OCI-LY1 (cell line): ENCODE data around the gene OGDHL.

ENCODE experiments used
- H2AFZ ChIP-seq: fragments of 200-600 bp; sonication (generic), shearing (Covaris generic); 2 replicates; pipeline ENCODE4 v1.6.0; 2014; ENCODE audit warnings: antibody characterized with exemption, mild to moderate bottlenecking, low read length
- H3F3A ChIP-seq: fragments of 200-600 bp; sonication (generic), shearing (Covaris generic); 2 replicates; pipeline ENCODE4 v1.6.0; 2014; ENCODE audit warnings: mild to moderate bottlenecking, antibody characterized with exemption, low read length, moderate library complexity; ENCODE audit not compliant: insufficient read depth
- H3K27ac ChIP-seq: fragments of 200-600 bp; sonication (generic); 2 replicates; pipeline ENCODE4 v1.5.1; 2014; ENCODE audit warnings: low read length, mixed run types, mild to moderate bottlenecking, low read depth; ENCODE audit not compliant: poor library complexity, severe bottlenecking
- H3K27me3 ChIP-seq: fragments of 200-600 bp; sonication (generic); 2 replicates; pipeline ENCODE4 v1.6.0; 2014; ENCODE audit warnings: antibody characterized with exemption, mild to moderate bottlenecking, low read length, moderate library complexity; ENCODE audit not compliant: insufficient read depth
- H3K36me3 ChIP-seq: fragments of 200-600 bp; sonication (generic); 2 replicates; pipeline ENCODE4 v1.6.1; 2014; ENCODE audit warnings: mild to moderate bottlenecking, antibody characterized with exemption, low read length, moderate library complexity, mixed read lengths; ENCODE audit not compliant: insufficient read depth
- H3K4me1 ChIP-seq: fragments of 200-600 bp; sonication (generic); 2 replicates; pipeline ENCODE4 v1.5.1; 2014; ENCODE audit warnings: mild to moderate bottlenecking, low read length, moderate library complexity; ENCODE audit not compliant: insufficient read depth, severe bottlenecking
- H3K4me2 ChIP-seq: fragments of 200-600 bp; sonication (generic), shearing (Covaris generic); 2 replicates; pipeline ENCODE4 v1.6.1; 2014; ENCODE audit warnings: low read length
- H3K4me3 ChIP-seq: fragments of 200-600 bp; sonication (generic); 2 replicates; pipeline ENCODE4 v1.5.1; 2014; ENCODE audit warnings: low read length, low read depth, mild to moderate bottlenecking, mixed read lengths; ENCODE audit not compliant: poor library complexity, severe bottlenecking
- H3K79me2 ChIP-seq: fragments of 200-600 bp; shearing (Covaris generic); 2 replicates; pipeline ENCODE4 v1.6.1; 2016; ENCODE audit warnings: mixed run types, low read length, mixed read lengths; ENCODE audit not compliant: insufficient read depth
- H3K9ac ChIP-seq: fragments of 200-600 bp; sonication (generic), shearing (Covaris generic); 2 replicates; pipeline ENCODE4 v1.6.1; 2014; ENCODE audit warnings: mild to moderate bottlenecking, low read length, mixed read lengths
- H3K9me2 ChIP-seq: fragments of 200-600 bp; sonication (generic), shearing (Covaris generic); 2 replicates; pipeline ENCODE4 v1.6.1; 2014; ENCODE audit warnings: low read depth, mild to moderate bottlenecking, low read length, mixed read lengths
- H3K9me3 ChIP-seq: fragments of 200-600 bp; shearing (Covaris generic); 2 replicates; pipeline ENCODE4 v1.6.1; 2014; ENCODE audit warnings: low read length, mixed read lengths
- H4K20me1 ChIP-seq: fragments of 200-600 bp; sonication (generic), shearing (Covaris generic); 2 replicates; pipeline ENCODE4 v1.6.0; 2016; ENCODE audit warnings: mild to moderate bottlenecking, low read length; ENCODE audit not compliant: insufficient read depth
- EZH2 ChIP-seq: fragments of 200-600 bp; sonication (generic), shearing (Covaris generic); IDR thresholded peaks from 2 replicates; pipeline ENCODE4 v1.8.0; 2017; ENCODE audit warnings: borderline replicate concordance, mixed run types, mild to moderate bottlenecking, antibody characterized with exemption, low read length, moderate library complexity, mixed read lengths
- TF ChIP-seq, protein P1 (sequence below): fragments of 200-600 bp; sonication (generic), shearing (Covaris generic); IDR thresholded peaks from 2 replicates; pipeline ENCODE4 v1.5.1; 2017; ENCODE audit warnings: mild to moderate bottlenecking, antibody characterized with exemption, low read length, moderate library complexity, mixed read lengths

OGDHL gene

DNA sequence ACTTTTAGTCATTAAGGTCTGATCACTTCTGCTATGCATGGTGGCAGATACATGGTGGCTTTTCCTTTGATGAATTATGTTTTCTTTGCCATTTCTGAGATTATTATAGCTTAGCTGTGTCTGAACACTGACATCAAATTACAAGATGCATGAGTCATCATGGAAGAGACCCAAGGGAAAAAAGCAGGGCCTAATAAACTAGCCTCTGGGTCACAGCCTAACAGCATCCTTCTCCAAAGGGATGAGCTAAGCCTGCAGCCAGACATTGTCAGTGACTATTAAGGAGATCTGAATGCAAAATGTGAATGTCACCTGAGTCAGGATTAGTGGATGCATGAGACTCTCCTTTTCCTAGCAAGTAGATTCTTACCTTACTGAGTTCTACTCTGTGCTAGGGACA, 19.1 kb upstream of the OGDHL start:
- Histone ChIP-seq H3K27ac (no peak overlapping the region), H3K27me3 (no peaks in the 10 kb centered on the region; the same call in 1 of the 2 replicates), H3K36me3 (no peaks in the 10 kb centered on the region), H2AFZ (no peak overlapping the region), H3K79me2 (no peaks in the 10 kb centered on the region), H3K4me3 (no peak overlapping the region), H4K20me1 (no peaks in the 10 kb centered on the region), H3F3A (no peaks in the 10 kb centered on the region), H3K9ac (no peak overlapping the region), H3K4me1 (no peaks in the 10 kb centered on the region), H3K9me3 (no peaks in the 10 kb centered on the region), H3K4me2 (no peak overlapping the region), H3K9me2 (no peaks in the 10 kb centered on the region)
- TF ChIP-seq, protein P1, sequence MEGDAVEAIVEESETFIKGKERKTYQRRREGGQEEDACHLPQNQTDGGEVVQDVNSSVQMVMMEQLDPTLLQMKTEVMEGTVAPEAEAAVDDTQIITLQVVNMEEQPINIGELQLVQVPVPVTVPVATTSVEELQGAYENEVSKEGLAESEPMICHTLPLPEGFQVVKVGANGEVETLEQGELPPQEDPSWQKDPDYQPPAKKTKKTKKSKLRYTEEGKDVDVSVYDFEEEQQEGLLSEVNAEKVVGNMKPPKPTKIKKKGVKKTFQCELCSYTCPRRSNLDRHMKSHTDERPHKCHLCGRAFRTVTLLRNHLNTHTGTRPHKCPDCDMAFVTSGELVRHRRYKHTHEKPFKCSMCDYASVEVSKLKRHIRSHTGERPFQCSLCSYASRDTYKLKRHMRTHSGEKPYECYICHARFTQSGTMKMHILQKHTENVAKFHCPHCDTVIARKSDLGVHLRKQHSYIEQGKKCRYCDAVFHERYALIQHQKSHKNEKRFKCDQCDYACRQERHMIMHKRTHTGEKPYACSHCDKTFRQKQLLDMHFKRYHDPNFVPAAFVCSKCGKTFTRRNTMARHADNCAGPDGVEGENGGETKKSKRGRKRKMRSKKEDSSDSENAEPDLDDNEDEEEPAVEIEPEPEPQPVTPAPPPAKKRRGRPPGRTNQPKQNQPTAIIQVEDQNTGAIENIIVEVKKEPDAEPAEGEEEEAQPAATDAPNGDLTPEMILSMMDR, result no peak
- TF ChIP-seq EZH2, result no peak

DNA sequence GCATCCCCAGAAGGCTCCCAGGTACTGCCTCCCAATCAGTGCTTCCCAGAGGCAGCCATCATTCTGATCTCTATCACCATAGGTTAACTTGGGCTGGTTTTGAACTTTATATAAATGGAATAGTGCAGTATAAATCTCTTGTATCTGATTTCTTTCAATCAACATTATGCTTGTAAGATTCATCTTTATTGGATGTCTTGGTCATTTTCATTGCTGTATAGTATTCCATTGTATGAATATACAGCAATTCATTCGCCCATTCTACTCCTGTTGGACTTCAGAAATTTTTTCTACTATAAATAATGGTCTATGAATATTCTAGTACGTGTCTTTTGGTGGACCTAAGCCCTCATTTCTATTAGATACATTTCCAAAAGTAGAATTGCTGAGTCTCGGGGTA, 16.1 kb upstream of the OGDHL start:
- Histone ChIP-seq H3F3A (no peaks in the 10 kb centered on the region), H3K36me3 (no peaks in the 10 kb centered on the region), H3K4me1 (no peaks in the 10 kb centered on the region), H3K27me3 (no peaks in the 10 kb centered on the region; the same call in 1 of the 2 replicates), H3K9me2 (no peaks in the 10 kb centered on the region), H3K79me2 (no peaks in the 10 kb centered on the region), H2AFZ (no peak overlapping the region), H3K9ac (no peak overlapping the region), H3K4me2 (no peak overlapping the region), H3K4me3 (no peak overlapping the region), H3K27ac (no peak overlapping the region), H4K20me1 (no peaks in the 10 kb centered on the region), H3K9me3 (no peaks in the 10 kb centered on the region)
- no peak for TF ChIP-seq EZH2
- TF ChIP-seq, protein P1, result no peak

DNA sequence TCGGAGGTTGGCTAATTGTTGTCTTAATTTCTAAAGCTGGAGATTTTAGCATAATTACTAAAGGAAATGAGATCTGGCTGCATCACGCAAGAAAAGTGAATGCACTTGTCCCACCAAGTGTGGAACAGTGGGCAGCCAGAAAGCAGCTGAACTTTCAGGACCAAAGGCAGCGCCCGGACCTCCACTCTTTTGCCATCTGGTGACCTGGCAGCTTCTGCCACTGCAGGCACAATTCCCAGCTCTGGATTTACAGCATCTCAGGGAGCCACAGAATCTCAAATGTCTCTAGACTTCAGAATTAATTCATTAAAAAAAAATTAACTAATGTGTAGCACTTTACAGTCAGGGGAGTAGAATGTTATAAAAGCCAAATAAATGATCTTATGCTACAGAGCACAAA, 14.7 kb upstream of the OGDHL start:
- Histone ChIP-seq H3K79me2 (no peaks in the 10 kb centered on the region), H3F3A (no peaks in the 10 kb centered on the region), H3K27me3 (no peaks in the 10 kb centered on the region; the same call in 1 of the 2 replicates), H2AFZ (no peak overlapping the region), H4K20me1 (no peaks in the 10 kb centered on the region), H3K9me3 (no peaks in the 10 kb centered on the region), H3K27ac (no peak overlapping the region), H3K9ac (no peak overlapping the region), H3K4me1 (no peaks in the 10 kb centered on the region), H3K4me2 (no peak overlapping the region), H3K36me3 (no peaks in the 10 kb centered on the region), H3K9me2 (no peaks in the 10 kb centered on the region), H3K4me3 (no peak overlapping the region)
- no peak for TF ChIP-seq EZH2
- TF ChIP-seq, protein P1, result no peak
